Stimulated activated CD8-positive, alpha-beta memory T cell treated with anti-CD3 and anti-CD28 coated beads, Interleukin-4, amount 100 ng/mL, for 1 hour (primary cell): ENCODE results near the gene SHISAL1.
"Not testable (repeated sequence)": the region's sequence is repeated elsewhere in the genome, so short reads cannot be mapped to it uniquely, and the experiment has no call there.

Experiments used
- DNase-seq, 2 donors: peaks; one replicate each; pipeline ENCODE4 v3.0.0-alpha.2; 2020; ENCODE audit warnings: low read depth in 2 of 2, low spot score in 1 of 2

The SHISAL1 gene

GRCh38 chr22:44329179-44329796 is 16.5 kb upstream of the SHISAL1 start:
- DNase-seq = no peak

GRCh38 chr22:44328762-44329161 is 16.0 kb upstream of the SHISAL1 start:
- no peak for DNase-seq

GRCh38 chr22:44328326-44328725 is 15.6 kb upstream of the SHISAL1 start:
- DNase-seq = no peak

- no peak for DNase-seq
These were observed 13.7 kb upstream of the SHISAL1 start for GRCh38 chr22:44326491-44326885.

GRCh38 chr22:44325718-44326490 is 13.2 kb upstream of the SHISAL1 start:
- no peak for DNase-seq

- not testable (repeated sequence) for DNase-seq
These were observed 10.5 kb upstream of the SHISAL1 start for GRCh38 chr22:44323140-44323790.

- DNase-seq = no peak
These were observed 6.9 kb upstream of the SHISAL1 start for GRCh38 chr22:44319685-44320084.

GRCh38 chr22:44318751-44319150 is 6.0 kb upstream of the SHISAL1 start:
- DNase-seq = no peak

- no peak for DNase-seq
These were observed 5.3 kb upstream of the SHISAL1 start for GRCh38 chr22:44317886-44318637.

- DNase-seq = no peak
These were observed 4.3 kb upstream of the SHISAL1 start for GRCh38 chr22:44317123-44317444.

GRCh38 chr22:44316393-44317122 is 3.8 kb upstream of the SHISAL1 start:
- no peak for DNase-seq

- DNase-seq = no peak
These were observed 1.8 kb upstream of the SHISAL1 start for GRCh38 chr22:44314425-44315067.

- DNase-seq = no peak
These were observed 745 bp upstream of the SHISAL1 start for GRCh38 chr22:44313385-44314006.

- no peak for DNase-seq
These were observed 938 bp downstream of the SHISAL1 start for GRCh38 chr22:44311855-44312170.

GRCh38 chr22:44311104-44311854 is 1.5 kb downstream of the SHISAL1 start:
- DNase-seq = no peak

- DNase-seq = no peak
These were observed 3.1 kb downstream of the SHISAL1 start for GRCh38 chr22:44309647-44310046.

- no peak for DNase-seq
These were observed 3.6 kb downstream of the SHISAL1 start for GRCh38 chr22:44309137-44309536.

GRCh38 chr22:44307509-44308169 is 5.1 kb downstream of the SHISAL1 start:
- DNase-seq = no peak

- no peak for DNase-seq
These were observed 6.9 kb downstream of the SHISAL1 start for GRCh38 chr22:44305888-44306287.
